Hepatocyte (in vitro differentiated cells): Measurements from ENCODE around the gene LAMTOR4. TPM values are rescaled to one million over a fixed set of nuclear protein-coding genes. Genes with fewer than 3 reads are reported as not detected.

Source experiments
- DNase-seq: peaks from one replicate; pipeline ENCODE4 v3.0.0-alpha.2; 2016; ENCODE audit warnings: low spot score
- H2AFZ ChIP-seq: fragments of 200-600 bp; sonication (generic); 2 replicates; pipeline ENCODE4 v1.6.0; 2016; ENCODE audit warnings: antibody characterized with exemption, mild to moderate bottlenecking
- H3K27ac ChIP-seq: fragments of 200-600 bp; sonication (generic); 2 replicates; pipeline ENCODE4 v1.5.1; 2016; ENCODE audit warnings: mild to moderate bottlenecking
- H3K27me3 ChIP-seq: fragments of 200-600 bp; sonication (generic); 2 replicates; pipeline ENCODE4 v1.6.1; 2016
- H3K36me3 ChIP-seq: fragments of 200-600 bp; sonication (generic); replicated peaks from 2 replicates; pipeline ENCODE4 v1.5.1; 2016; ENCODE audit warnings: low read depth; ENCODE audit not compliant: insufficient read depth
- H3K4me1 ChIP-seq: fragments of 200-600 bp; sonication (generic); 2 replicates; pipeline ENCODE4 v1.5.1; 2016; ENCODE audit warnings: mild to moderate bottlenecking, moderate library complexity; ENCODE audit not compliant: insufficient read depth
- H3K4me2 ChIP-seq: fragments of 200-600 bp; sonication (generic); 2 replicates; pipeline ENCODE4 v1.6.0; 2016
- H3K4me3 ChIP-seq: fragments of 200-600 bp; sonication (generic); 2 replicates; pipeline ENCODE4 v1.5.1; 2016; ENCODE audit warnings: mild to moderate bottlenecking
- H3K79me2 ChIP-seq: fragments of 200-600 bp; sonication (generic); 2 replicates; pipeline ENCODE4 v1.6.0; 2017; ENCODE audit warnings: mild to moderate bottlenecking
- H3K9me2 ChIP-seq: fragments of 200-600 bp; sonication (generic); replicated peaks from 2 replicates; pipeline ENCODE4 v1.6.0; 2017; ENCODE audit warnings: mild to moderate bottlenecking; ENCODE audit not compliant: insufficient read depth
- H3K9me3 ChIP-seq: fragments of 200-600 bp; sonication (generic); 2 replicates; pipeline ENCODE4 v1.5.1; 2016; ENCODE audit warnings: low read depth, mild to moderate bottlenecking
- H4K20me1 ChIP-seq: fragments of 200-600 bp; sonication (generic); 2 replicates; pipeline ENCODE4 v1.6.0; 2016; ENCODE audit warnings: mild to moderate bottlenecking; ENCODE audit not compliant: insufficient read depth, poor library complexity, severe bottlenecking
- CTCF ChIP-seq: fragments of 200-600 bp; sonication (generic); IDR thresholded peaks from 2 replicates; pipeline ENCODE4 v1.5.1; 2016; ENCODE audit warnings: antibody characterized with exemption, mild to moderate bottlenecking; ENCODE audit not compliant: poor library complexity
- EZH2 ChIP-seq: fragments of 200-600 bp; sonication (generic); IDR thresholded peaks from 2 replicates; pipeline ENCODE4 v1.6.1; 2016; ENCODE audit warnings: antibody characterized with exemption, mild to moderate bottlenecking, borderline replicate concordance
- EZH2phosphoT487 ChIP-seq: fragments of 200-600 bp; sonication (generic); IDR thresholded peaks from one replicate; pipeline ENCODE4 v1.6.1; 2018; ENCODE audit warnings: antibody characterized with exemption, mild to moderate bottlenecking, low read depth, moderate library complexity; ENCODE audit not compliant: unreplicated experiment, severe bottlenecking
- WGBS: methylation state at CpG from one replicate; pipeline ENCODE4 v1.1.6; 2016; ENCODE audit warnings: low lambda C conversion rate; ENCODE audit errors: missing lambda C conversion rate; 5-methylcytosine and 5-hydroxymethylcytosine counted together
- polyA plus RNA-seq: library from polyadenylated mRNA; unstranded; fragments of >200 nt; fragmentation: Nextera tagmentation; extraction: Ambion mirVana; gene quantifications from 2 replicates; pipeline ENCODE4 v1.2.1, GENCODE V29; 2016
- total RNA-seq: library from RNA; depleted of rRNA; stranded (reverse); fragments of >200 nt; gene quantifications from 2 replicates; pipeline ENCODE4 v1.2.3, GENCODE V29; 2014

The LAMTOR4 gene
- total and polyA plus RNA-seq, 2 experiments from 2014 or later: 90.5 to 228 TPM

DNA sequence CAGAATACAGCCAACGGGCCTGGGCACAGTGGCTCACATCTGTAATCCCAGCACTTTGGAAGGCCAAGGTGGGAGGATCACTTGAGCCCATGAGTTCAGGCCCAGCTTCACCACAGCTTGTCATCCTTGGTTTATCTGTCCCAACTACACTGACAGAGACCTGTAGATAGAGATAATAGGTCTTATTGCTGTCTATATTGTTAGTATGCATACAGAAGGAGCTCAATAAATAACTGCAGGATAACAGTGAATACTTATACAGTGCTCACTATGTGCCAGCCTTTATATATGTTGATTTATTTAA is 28.0 kb upstream of the LAMTOR4 start:
- Histone ChIP-seq H3K9me2 (no peaks in the 10 kb centered on the region), H2AFZ (peak overlapping the region; percentile 47), H3K4me3 (peak overlapping the region; percentile 51), H3K36me3 (no peaks in the 10 kb centered on the region), H3K79me2 (peaks cover 25% of the 10 kb centered on the region), H4K20me1 (no peaks in the 10 kb centered on the region), H3K27me3 (no peaks in the 10 kb centered on the region), H3K9me3 (no peaks in the 10 kb centered on the region), H3K4me1 (peaks cover 18% of the 10 kb centered on the region), H3K27ac (peak overlapping the region; percentile 90), H3K4me2 (peak overlapping the region; percentile 72)
- no peak for DNase-seq
- TF ChIP-seq EZH2 (no peak), CTCF (no peak), EZH2phosphoT487 (no peak)
- WGBS: 33% methylated on average over 1 of the region's 1 CpG

DNA sequence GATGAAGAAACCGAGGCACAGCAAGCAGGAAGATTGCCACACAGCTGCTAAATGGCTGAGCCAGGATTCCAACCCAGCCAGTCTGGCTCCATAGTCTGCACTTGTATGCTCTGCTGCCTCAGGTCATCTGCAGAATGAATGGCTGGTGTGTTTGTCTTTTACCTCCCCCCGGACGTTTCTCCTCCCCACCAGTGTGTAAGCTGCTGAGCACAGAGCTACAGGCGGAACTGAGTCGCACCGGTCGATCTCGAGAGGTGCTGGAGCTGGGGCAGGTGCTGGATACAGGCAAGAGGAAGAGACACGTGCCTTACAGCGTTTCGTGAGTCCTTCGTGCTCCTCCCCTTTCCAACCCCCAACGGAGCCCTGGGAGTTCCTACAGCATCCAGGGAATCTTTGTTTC is 26.7 kb upstream of the LAMTOR4 start:
- Histone ChIP-seq H3K4me3 (no peak overlapping the region), H3K9me2 (no peaks in the 10 kb centered on the region), H2AFZ (no peak overlapping the region), H3K4me1 (peaks cover 18% of the 10 kb centered on the region), H3K4me2 (no peak overlapping the region), H3K36me3 (no peaks in the 10 kb centered on the region), H3K27ac (no peak overlapping the region), H3K9me3 (no peaks in the 10 kb centered on the region), H4K20me1 (no peaks in the 10 kb centered on the region), H3K27me3 (no peaks in the 10 kb centered on the region), H3K79me2 (peaks cover 25% of the 10 kb centered on the region)
- WGBS: 79% methylated on average over 13 of the region's 13 CpGs
- TF ChIP-seq EZH2 (no peak), EZH2phosphoT487 (no peak), CTCF (no peak)
- no peak for DNase-seq

DNA sequence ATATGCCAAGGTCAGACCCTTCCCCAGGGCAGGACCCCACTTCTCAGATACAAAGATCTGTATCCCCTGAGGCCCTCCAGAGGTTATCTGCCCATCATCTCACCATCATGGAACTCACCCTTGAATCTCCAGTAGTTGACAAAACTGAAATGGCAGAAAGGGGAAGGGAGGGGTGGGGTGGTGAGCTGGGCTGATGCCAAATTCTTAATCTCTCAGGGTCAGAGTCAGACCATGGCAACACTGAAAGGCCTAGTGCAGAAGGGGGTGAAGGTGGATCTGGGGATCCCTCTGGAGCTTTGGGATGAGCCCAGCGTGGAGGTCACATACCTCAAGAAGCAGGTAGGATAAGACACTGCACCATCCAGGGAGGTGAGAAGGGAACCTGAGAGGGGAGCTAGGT is 26.1 kb upstream of the LAMTOR4 start:
- H3K27ac ChIP-seq: no peak overlapping the region
- no peak overlapping the region for H3K4me2 ChIP-seq
- TF ChIP-seq EZH2: no peak
- TF ChIP-seq CTCF: no peak
- no peak for TF ChIP-seq EZH2phosphoT487

More for the DNA sequence above, 26.1 kb upstream of the LAMTOR4 start:
- Histone ChIP-seq H3K79me2 (peaks cover 22% of the 10 kb centered on the region), H3K36me3 (no peaks in the 10 kb centered on the region), H3K27me3 (no peaks in the 10 kb centered on the region), H3K4me1 (peaks cover 18% of the 10 kb centered on the region), H3K9me3 (no peaks in the 10 kb centered on the region), H3K9me2 (no peaks in the 10 kb centered on the region), H3K4me3 (no peak overlapping the region), H2AFZ (no peak overlapping the region), H4K20me1 (no peaks in the 10 kb centered on the region)
- DNase-seq: no peak
- WGBS: 100% methylated on average over 1 of the region's 1 CpG
